AG09309 (cell line): Measurements from ENCODE around the gene NDST3.
A peak's percentile ranks its signal among the peaks of the same experiment; 100 is the strongest.

Experiments used
- DNase-seq: peaks from one replicate; pipeline ENCODE4 v3.0.0-alpha.2; 2010; ENCODE audit warnings: low read depth
- H3K4me3 ChIP-seq: 2 replicates; pipeline ENCODE4 v1.5.1; 2011; ENCODE audit warnings: mild to moderate bottlenecking, low read depth, low read length, moderate library complexity; ENCODE audit not compliant: control insufficient read depth
- CTCF ChIP-seq: IDR thresholded peaks from 2 replicates; pipeline ENCODE4 v1.5.1; 2011; ENCODE audit warnings: mild to moderate bottlenecking, low read depth, low read length, inconsistent platforms; ENCODE audit not compliant: insufficient read depth, control insufficient read depth; ENCODE audit errors: missing control alignments

The NDST3 gene

DNA sequence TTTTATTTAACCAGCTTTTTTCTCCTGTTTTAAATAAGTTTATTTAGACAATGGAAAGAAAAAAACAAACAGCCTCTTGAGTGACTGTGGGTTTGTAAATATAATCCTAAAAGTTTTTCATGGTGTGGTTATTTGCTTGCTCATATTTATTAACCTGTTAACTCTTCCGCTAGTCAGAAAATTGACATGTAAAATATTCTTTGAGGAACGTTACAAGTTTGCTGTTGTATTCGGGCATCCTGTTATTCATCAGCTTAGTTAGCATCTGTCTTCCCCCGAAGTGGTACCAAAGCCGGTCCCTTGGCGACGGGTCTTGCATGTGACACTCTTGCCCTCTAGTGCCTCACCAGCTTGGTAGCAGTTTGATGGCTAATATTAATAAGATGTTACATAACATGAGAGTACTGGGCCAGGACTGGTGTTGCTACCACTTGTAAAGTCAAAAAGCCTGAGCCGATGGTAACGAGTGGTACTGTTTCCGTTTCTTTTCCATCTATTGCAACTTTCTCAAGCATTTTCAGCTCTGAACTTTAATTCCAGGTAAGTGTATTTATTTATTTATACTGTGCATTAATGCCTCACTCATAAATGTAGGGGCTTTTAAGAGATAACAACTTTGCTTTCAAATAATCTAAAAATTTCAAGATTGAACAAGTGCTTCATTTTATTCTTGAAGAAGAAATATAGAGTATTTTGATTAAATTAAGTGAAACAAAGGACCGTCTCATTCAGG, at the start of gene NDST3:
Gene NDST3 (plus strand): TSS at position 434 of the 733 bp plus-strand sequence. CDS start 19,425 bp downstream, outside the sequence.
- peak within 1 kb of the TSS; percentile 53 for H3K4me3 ChIP-seq
- DNase-seq, result no peak

GRCh38 chr4:117986321-117986720, 48.0 kb upstream of the NDST3 start:
- no peak for TF ChIP-seq CTCF
- no peak overlapping the region for H3K4me3 ChIP-seq
- no peak for DNase-seq

More for the DNA sequence above, at the start of gene NDST3:
- TF ChIP-seq CTCF, result peak; percentile 19

GRCh38 chr4:117987464-117987863, 46.8 kb upstream of the NDST3 start:
- no peak for TF ChIP-seq CTCF
- no peak for DNase-seq
- no peak overlapping the region for H3K4me3 ChIP-seq

DNA sequence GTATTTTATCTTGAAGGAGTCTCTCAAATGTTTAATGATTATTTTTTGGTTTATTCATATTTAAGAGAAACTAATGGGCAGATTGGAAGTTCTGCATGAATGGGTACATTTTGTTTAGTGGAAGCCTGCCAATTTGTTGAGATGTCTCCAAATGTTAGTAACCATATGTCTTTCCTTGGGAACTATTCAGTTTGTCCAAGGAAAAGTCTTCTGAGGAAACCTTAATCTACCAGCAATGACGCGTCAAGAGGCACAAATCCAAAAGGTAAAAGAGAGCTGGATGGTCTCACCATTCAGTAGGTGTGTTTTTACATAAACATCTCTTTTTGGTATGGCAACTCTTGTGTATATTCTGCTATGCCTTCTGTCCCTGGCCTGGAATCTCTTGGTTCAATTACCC, 37.4 kb upstream of the NDST3 start:
- DNase-seq, result no peak
- no peak overlapping the region for H3K4me3 ChIP-seq
- no peak for TF ChIP-seq CTCF

DNA sequence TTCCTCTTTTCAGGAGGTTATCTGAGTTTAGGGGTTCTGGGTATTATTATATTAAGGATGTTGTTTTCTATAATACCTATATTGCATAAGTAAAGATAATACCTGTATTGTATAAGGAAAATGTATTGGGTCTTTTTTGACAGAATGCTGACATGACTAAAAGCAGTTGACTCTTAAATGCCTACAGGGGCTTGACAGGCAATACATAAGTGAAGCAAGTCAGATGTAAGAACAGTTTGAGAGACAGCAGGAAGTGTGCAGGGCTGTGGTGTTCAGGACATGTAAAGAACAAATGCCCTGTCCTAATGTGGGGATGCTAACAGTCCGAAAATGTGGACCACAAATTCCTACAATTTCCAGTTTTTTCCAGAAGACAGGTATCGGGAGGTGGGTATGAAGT, 30.2 kb upstream of the NDST3 start:
- no peak for DNase-seq
- H3K4me3 ChIP-seq, result no peak overlapping the region
- TF ChIP-seq CTCF, result no peak

GRCh38 chr4:118005883-118006282, 28.4 kb upstream of the NDST3 start:
- TF ChIP-seq CTCF, result no peak
- no peak for DNase-seq
- H3K4me3 ChIP-seq, result no peak overlapping the region
